GM10266 (cell line): ENCODE results near the gene IFT25.

Experiments used
- DNase-seq: peaks from one replicate; pipeline ENCODE4 v3.0.0; 2012; ENCODE audit errors: extremely low spot score
- TF ChIP-seq, protein P1 (sequence below): IDR thresholded peaks from 2 replicates; pipeline ENCODE4 v1.5.1; 2012; ENCODE audit warnings: mild to moderate bottlenecking, low read depth; ENCODE audit not compliant: control insufficient read depth, insufficient read depth; ENCODE audit errors: missing control alignments

The IFT25 gene

DNA sequence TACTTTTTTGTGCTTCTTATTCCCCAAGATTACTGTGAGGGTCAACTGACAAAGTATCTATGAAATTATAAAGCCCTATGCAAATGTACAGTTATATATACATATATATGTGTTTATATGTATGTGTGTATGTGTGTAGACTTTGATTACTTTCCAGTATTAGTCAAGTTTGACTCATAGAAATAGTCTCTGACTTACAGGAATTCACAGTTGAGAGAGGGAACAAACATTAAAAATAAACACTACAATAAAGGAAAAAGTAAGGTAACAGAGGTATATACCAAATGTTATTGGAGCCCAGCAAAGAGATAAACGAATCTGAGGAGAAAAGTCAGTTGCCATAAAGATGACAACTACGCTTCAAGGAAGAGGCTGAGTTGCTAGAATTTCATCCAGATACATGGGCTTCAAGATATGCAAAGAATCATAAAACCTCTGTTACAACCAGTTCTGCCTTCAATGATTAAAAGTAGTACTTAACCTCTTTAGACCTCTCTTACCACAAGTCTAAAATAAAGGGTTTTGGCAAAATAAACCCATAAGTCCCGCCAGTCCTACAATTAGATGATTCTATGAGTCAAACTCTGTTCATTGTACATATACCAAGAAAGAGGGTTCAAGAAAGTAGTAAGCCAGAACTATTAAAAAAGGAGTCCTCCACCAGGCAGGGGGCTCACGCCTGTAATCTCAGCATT, 7.2 kb downstream of the IFT25 start:
- TF ChIP-seq, protein P1, sequence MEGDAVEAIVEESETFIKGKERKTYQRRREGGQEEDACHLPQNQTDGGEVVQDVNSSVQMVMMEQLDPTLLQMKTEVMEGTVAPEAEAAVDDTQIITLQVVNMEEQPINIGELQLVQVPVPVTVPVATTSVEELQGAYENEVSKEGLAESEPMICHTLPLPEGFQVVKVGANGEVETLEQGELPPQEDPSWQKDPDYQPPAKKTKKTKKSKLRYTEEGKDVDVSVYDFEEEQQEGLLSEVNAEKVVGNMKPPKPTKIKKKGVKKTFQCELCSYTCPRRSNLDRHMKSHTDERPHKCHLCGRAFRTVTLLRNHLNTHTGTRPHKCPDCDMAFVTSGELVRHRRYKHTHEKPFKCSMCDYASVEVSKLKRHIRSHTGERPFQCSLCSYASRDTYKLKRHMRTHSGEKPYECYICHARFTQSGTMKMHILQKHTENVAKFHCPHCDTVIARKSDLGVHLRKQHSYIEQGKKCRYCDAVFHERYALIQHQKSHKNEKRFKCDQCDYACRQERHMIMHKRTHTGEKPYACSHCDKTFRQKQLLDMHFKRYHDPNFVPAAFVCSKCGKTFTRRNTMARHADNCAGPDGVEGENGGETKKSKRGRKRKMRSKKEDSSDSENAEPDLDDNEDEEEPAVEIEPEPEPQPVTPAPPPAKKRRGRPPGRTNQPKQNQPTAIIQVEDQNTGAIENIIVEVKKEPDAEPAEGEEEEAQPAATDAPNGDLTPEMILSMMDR: no peak
- DNase-seq: no peak

- no peak for DNase-seq
- TF ChIP-seq, protein P1: no peak
Measured at GRCh38 chr1:53936430-53936829, 9.1 kb downstream of the IFT25 start.

GRCh38 chr1:53934170-53934765, 11.2 kb downstream of the IFT25 start:
- TF ChIP-seq, protein P1: no peak
- no peak for DNase-seq

DNA sequence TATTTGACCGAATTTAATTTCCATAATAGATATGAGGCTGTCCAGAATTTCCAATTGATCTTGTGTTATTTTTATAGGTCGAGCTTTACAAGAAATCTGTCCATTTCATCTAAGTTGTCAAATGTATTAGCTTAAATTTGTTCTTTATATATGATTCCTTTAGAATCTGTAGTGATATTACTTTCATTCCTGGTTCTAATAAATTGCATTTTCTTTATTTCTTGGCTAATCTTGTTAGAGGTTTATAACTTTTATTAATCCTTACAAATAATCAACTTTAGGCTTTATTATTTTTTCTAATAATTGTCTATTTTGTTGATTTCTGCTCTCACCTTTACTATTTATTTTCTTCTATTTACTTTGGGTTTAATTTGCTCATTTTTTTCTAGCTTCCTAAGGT, 14.0 kb downstream of the IFT25 start:
- TF ChIP-seq, protein P1: no peak
- no peak for DNase-seq

DNA sequence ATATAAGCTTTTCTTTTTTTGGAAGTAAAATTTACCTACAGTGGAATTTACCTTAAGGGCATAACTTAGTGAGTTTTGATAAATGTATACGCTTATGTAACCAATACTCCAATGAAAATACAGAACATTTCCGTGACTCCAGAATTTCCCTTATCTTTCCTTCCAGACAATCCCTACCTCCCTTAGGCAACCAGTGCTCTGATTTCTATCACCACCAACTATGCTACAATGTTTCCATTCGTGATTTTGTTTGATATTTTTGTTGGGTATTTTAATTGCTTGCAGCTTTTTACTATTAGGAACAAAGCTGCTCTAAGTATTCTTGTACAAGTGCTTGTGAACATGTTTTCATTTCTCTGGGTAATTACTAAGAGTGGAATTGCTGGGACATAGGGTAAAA, 14.6 kb downstream of the IFT25 start:
- TF ChIP-seq, protein P1: no peak
- no peak for DNase-seq

DNA sequence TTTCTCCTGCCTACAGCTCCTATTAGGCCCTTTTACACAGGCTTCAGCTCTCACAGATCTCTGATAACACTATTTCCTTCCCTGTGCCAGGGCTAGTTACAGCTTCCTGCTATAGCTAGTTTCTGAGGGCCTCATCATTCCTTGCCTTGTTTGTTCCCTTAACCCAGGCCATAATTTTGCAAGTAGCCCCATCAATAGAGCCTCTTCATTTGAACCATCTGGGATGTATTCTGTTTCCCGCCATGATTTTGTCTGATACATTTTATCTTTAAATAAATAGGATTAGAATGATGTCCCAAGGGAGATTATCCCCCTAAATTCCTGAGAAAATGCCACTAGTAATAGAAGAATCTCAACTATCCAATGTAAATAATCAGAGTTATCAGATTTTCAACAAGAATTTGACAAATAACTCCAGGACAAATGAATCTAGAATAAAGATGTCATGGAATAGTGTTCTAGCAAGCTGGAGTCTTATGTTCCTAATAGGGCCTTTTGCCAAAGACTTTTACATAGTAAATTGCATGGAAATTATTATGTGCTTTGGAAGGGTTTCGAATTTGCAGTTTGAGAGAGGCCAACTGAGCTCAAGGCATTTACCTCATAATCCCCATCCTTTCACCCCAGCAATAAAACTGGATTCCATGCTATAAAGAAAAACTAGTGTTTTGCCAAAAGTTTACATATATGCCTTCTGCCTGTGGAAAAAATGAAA, 16.1 kb downstream of the IFT25 start:
- no peak for DNase-seq
- TF ChIP-seq, protein P1: no peak
